KMS-11 (cell line): ENCODE measurements around the gene ADPGK.

Experiments
- H2AFZ ChIP-seq: fragments of 200-600 bp; sonication (generic); 2 replicates; pipeline ENCODE4 v1.6.1; 2016; ENCODE audit warnings: antibody characterized with exemption, mixed run types, low read depth
- H3K27ac ChIP-seq: fragments of 200-600 bp; sonication (generic); 2 replicates; pipeline ENCODE4 v1.6.1; 2016; ENCODE audit warnings: mild to moderate bottlenecking, mixed run types
- H3K27me3 ChIP-seq: fragments of 200-600 bp; sonication (generic); 2 replicates; pipeline ENCODE4 v1.6.1; 2017; ENCODE audit warnings: mild to moderate bottlenecking, low read depth, mixed run types, moderate library complexity; ENCODE audit not compliant: insufficient read depth
- H3K36me3 ChIP-seq: fragments of 200-600 bp; sonication (generic); 2 replicates; pipeline ENCODE4 v1.6.1; 2017; ENCODE audit warnings: mild to moderate bottlenecking, mixed run types; ENCODE audit not compliant: insufficient read depth
- H3K4me1 ChIP-seq: fragments of 200-600 bp; sonication (generic); 2 replicates; pipeline ENCODE4 v1.6.1; 2016; ENCODE audit warnings: mild to moderate bottlenecking, low read depth, mixed run types; ENCODE audit not compliant: poor library complexity, severe bottlenecking
- H3K4me2 ChIP-seq: fragments of 200-600 bp; sonication (generic); 2 replicates; pipeline ENCODE4 v1.7.0; 2016; ENCODE audit warnings: mild to moderate bottlenecking, mixed run types
- H3K4me3 ChIP-seq: fragments of 200-600 bp; sonication (generic); IDR thresholded peaks from 2 replicates; pipeline ENCODE4 v1.6.1; 2017; ENCODE audit warnings: low read depth, low read length, mixed read lengths; ENCODE audit not compliant: insufficient read depth
- H3K79me2 ChIP-seq: fragments of 200-600 bp; sonication (generic); 2 replicates; pipeline ENCODE4 v1.6.1; 2016; ENCODE audit warnings: low read depth, mixed run types; ENCODE audit not compliant: insufficient read depth
- H3K9ac ChIP-seq: fragments of 200-600 bp; sonication (generic); 2 replicates; pipeline ENCODE4 v1.6.1; 2016; ENCODE audit warnings: mild to moderate bottlenecking, mixed run types
- H4K20me1 ChIP-seq: fragments of 200-600 bp; sonication (generic); 2 replicates; pipeline ENCODE4 v1.6.1; 2016; ENCODE audit warnings: mild to moderate bottlenecking, mixed run types; ENCODE audit not compliant: insufficient read depth
- TF ChIP-seq, protein P1 (sequence below): fragments of 200-600 bp; sonication (generic); conservative IDR thresholded peaks from 2 replicates; pipeline ENCODE4 v1.6.1; 2017; ENCODE audit warnings: low read depth, mild to moderate bottlenecking, antibody characterized with exemption, low read length, moderate library complexity, mixed read lengths

ADPGK gene

DNA sequence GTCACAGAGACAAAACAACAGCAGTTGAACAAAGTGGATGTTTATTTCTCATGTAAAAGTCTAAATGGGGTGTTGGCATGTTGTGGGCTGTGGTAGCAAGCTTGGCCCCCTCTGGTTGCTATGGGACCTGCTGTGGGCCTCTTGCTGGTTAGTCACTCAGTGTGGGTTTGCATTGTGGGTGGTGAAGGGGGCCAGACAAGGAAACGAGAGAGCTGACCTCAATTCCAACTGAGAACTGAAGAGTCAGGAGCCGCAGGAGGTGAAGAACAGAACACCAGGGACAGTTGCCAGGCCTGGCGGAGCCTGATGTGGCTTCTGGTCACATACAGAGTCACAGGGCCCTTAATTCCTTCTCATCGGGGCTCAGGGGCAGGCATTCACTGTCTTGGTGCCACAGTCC lies 1.9 kb upstream of the ADPGK start:
- peak overlapping the region; percentile 87 for H2AFZ ChIP-seq
- peak overlapping the region; percentile 95; the same call in 1 of the 2 replicates for H3K9ac ChIP-seq

GRCh38 chr15:72784456-72784876 lies 908 bp upstream of the ADPGK start:
- Histone ChIP-seq H3K4me2 (peak overlapping the region; percentile 88), H3K4me3 (no peak overlapping the region), H3K36me3 (no peaks in the 10 kb centered on the region), H4K20me1 (peaks cover 6% of the 10 kb centered on the region; the same call in 1 of the 2 replicates), H3K4me1 (peaks cover 60% of the 10 kb centered on the region), H3K79me2 (peaks cover 39% of the 10 kb centered on the region), H2AFZ (peak overlapping the region; percentile 87), H3K9ac (peak overlapping the region; percentile 95), H3K27ac (peak overlapping the region; percentile 90), H3K27me3 (no peaks in the 10 kb centered on the region)
- TF ChIP-seq, protein P1, sequence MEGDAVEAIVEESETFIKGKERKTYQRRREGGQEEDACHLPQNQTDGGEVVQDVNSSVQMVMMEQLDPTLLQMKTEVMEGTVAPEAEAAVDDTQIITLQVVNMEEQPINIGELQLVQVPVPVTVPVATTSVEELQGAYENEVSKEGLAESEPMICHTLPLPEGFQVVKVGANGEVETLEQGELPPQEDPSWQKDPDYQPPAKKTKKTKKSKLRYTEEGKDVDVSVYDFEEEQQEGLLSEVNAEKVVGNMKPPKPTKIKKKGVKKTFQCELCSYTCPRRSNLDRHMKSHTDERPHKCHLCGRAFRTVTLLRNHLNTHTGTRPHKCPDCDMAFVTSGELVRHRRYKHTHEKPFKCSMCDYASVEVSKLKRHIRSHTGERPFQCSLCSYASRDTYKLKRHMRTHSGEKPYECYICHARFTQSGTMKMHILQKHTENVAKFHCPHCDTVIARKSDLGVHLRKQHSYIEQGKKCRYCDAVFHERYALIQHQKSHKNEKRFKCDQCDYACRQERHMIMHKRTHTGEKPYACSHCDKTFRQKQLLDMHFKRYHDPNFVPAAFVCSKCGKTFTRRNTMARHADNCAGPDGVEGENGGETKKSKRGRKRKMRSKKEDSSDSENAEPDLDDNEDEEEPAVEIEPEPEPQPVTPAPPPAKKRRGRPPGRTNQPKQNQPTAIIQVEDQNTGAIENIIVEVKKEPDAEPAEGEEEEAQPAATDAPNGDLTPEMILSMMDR: peak; percentile 15

More for the DNA sequence above, 1.9 kb upstream of the ADPGK start:
- peak overlapping the region; percentile 90 for H3K27ac ChIP-seq
- TF ChIP-seq, protein P1: no peak
- H3K27me3 ChIP-seq: no peaks in the 10 kb centered on the region
- peak overlapping the region; percentile 88 for H3K4me2 ChIP-seq
- H3K4me1 ChIP-seq: peaks cover 57% of the 10 kb centered on the region
- no peaks in the 10 kb centered on the region for H4K20me1 ChIP-seq
- peaks cover 30% of the 10 kb centered on the region for H3K79me2 ChIP-seq
- no peak overlapping the region for H3K4me3 ChIP-seq
- no peaks in the 10 kb centered on the region for H3K36me3 ChIP-seq

GRCh38 chr15:72783004-72783639 lies 436 bp downstream of the ADPGK start:
- peak overlapping the region; percentile 95 for H3K9ac ChIP-seq
- H3K27me3 ChIP-seq: no peaks in the 10 kb centered on the region
- peaks cover 8% of the 10 kb centered on the region; the same call in 1 of the 2 replicates for H4K20me1 ChIP-seq
- peak overlapping the region; percentile 60 for H3K4me2 ChIP-seq
- TF ChIP-seq, protein P1: no peak
- H3K36me3 ChIP-seq: no peaks in the 10 kb centered on the region
- H3K79me2 ChIP-seq: peaks cover 53% of the 10 kb centered on the region
- H3K27ac ChIP-seq: peak overlapping the region; percentile 90
- no peak overlapping the region for H3K4me3 ChIP-seq
- H2AFZ ChIP-seq: peak overlapping the region; percentile 87
- H3K4me1 ChIP-seq: peaks cover 61% of the 10 kb centered on the region

GRCh38 chr15:72782274-72783003 lies 1.1 kb downstream of the ADPGK start:
- TF ChIP-seq, protein P1: no peak
- Histone ChIP-seq H3K27me3 (no peaks in the 10 kb centered on the region), H3K9ac (peak overlapping the region; percentile 95), H3K4me2 (peak overlapping the region; percentile 60), H3K79me2 (peaks cover 60% of the 10 kb centered on the region), H3K27ac (peak overlapping the region; percentile 90), H4K20me1 (peaks cover 8% of the 10 kb centered on the region; the same call in 1 of the 2 replicates), H3K4me3 (peak overlapping the region; percentile 37), H2AFZ (peak overlapping the region; percentile 87; the same call in 1 of the 2 replicates), H3K36me3 (no peaks in the 10 kb centered on the region), H3K4me1 (peaks cover 54% of the 10 kb centered on the region)
